H1 (cell line): ENCODE measurements around the gene PERCC1. TPM values are rescaled to one million over a fixed set of nuclear protein-coding genes. Genes with fewer than 3 reads are reported as not detected.

Experiments used
- CTCF ChIA-PET: fragments of 300-600 bp; sonication (Branson Sonifier 250); formaldehyde crosslinking; loops from one replicate; lab custom pipeline; 2021; ENCODE audit not compliant: partially characterized antibody; lab: Charles Lee
- POLR2A ChIA-PET: fragments of 300-600 bp; sonication (Branson Sonifier 250); formaldehyde crosslinking; loops from one replicate; lab custom pipeline; 2021; ENCODE audit warnings: inconsistent platforms; ENCODE audit not compliant: partially characterized antibody; lab: Charles Lee
- DNase-seq, 2 experiments: peaks; one replicate each; pipeline versions ENCODE4 v3.0.0 to v3.0.0-alpha.2; 2010 to 2022; ENCODE audit warnings: low spot score in 2 of 2, low read depth in 1 of 2, mixed read lengths in 1 of 2
- FAIRE-seq: peaks from 2 replicates; lab custom pipeline; 2011; peaks lifted over from hg19 to GRCh38; lab: Jason Lieb, UNC
- H2AFZ ChIP-seq: 2 replicates; pipeline ENCODE4 v1.8.1; 2012; ENCODE audit warnings: low read length, inconsistent platforms
- H2AK5ac ChIP-seq: 2 replicates; pipeline ENCODE4 v1.6.1; 2013; ENCODE audit warnings: low read depth, low read length
- H2BK120ac ChIP-seq: replicated peaks from 2 replicates; pipeline ENCODE3; 2013; ENCODE audit warnings: low read depth, low read length, inconsistent platforms
- H2BK12ac ChIP-seq: 2 replicates; pipeline ENCODE4 v1.6.1; 2013; ENCODE audit warnings: low read depth, low read length
- H2BK15ac ChIP-seq: 2 replicates; pipeline ENCODE4 v1.6.1; 2013; ENCODE audit warnings: low read length
- H2BK20ac ChIP-seq: 2 replicates; pipeline ENCODE4 v1.6.1; 2013; ENCODE audit warnings: low read length
- H2BK5ac ChIP-seq: 2 replicates; pipeline ENCODE4 v1.6.1; 2013; ENCODE audit warnings: low read depth, low read length
- H3K14ac ChIP-seq: 2 replicates; pipeline ENCODE4 v1.6.1; 2013; ENCODE audit warnings: inconsistent platforms; ENCODE audit not compliant: insufficient read length
- H3K18ac ChIP-seq: 2 replicates; pipeline ENCODE4 v1.6.1; 2013; ENCODE audit warnings: low read length; ENCODE audit errors: extremely low read depth
- H3K23ac ChIP-seq: 2 replicates; pipeline ENCODE4 v1.6.1; 2013; ENCODE audit warnings: inconsistent platforms; ENCODE audit not compliant: insufficient read length
- H3K23me2 ChIP-seq: 2 replicates; pipeline ENCODE4 v1.6.1; 2013; ENCODE audit warnings: low read depth, low read length
- H3K27ac ChIP-seq: 2 replicates; pipeline ENCODE4 v1.6.1; 2011; ENCODE audit warnings: low read depth, low read length, inconsistent platforms
- H3K27me3 ChIP-seq, 4 experiments: replicated peaks in 1 of 4; 1 replicate in 1 of 4; 2 replicates in 3 of 4; pipeline versions ENCODE4 v1.6.1 to v1.8.1; 2011 to 2013; ENCODE audit warnings: low read length in 3 of 4, mild to moderate bottlenecking in 3 of 4, inconsistent platforms in 2 of 4, mixed read lengths in 2 of 4, moderate library complexity in 1 of 4; ENCODE audit not compliant: control insufficient read depth in 3 of 4, insufficient read depth in 3 of 4; ENCODE audit errors: extremely low read depth in 1 of 4
- H3K36me3 ChIP-seq, 4 experiments: 2 replicates each; pipeline versions ENCODE4 v1.6.1 to v1.8.1; 2011 to 2013; ENCODE audit warnings: mild to moderate bottlenecking in 4 of 4, low read length in 3 of 4, moderate library complexity in 2 of 4, control low read depth in 1 of 4, inconsistent platforms in 1 of 4; ENCODE audit not compliant: insufficient read depth in 4 of 4, control insufficient read depth in 2 of 4
- H3K4ac ChIP-seq: replicated peaks from 2 replicates; pipeline ENCODE3; 2013; ENCODE audit warnings: low read length, low read depth, mixed read lengths, inconsistent platforms; ENCODE audit not compliant: insufficient read length
- H3K4me1 ChIP-seq, 4 experiments: replicated peaks in 1 of 4; 1 replicate in 1 of 4; 2 replicates in 3 of 4; pipeline versions ENCODE4 v1.6.1 to v1.8.1; 2011 to 2013; ENCODE audit warnings: low read length in 3 of 4, inconsistent platforms in 2 of 4, mixed read lengths in 1 of 4; ENCODE audit not compliant: insufficient read depth in 4 of 4, control insufficient read depth in 3 of 4
- H3K4me2 ChIP-seq, 2 experiments: 2 replicates each; pipeline versions ENCODE4 v1.6.1 to v1.8.1; 2011 to 2013; ENCODE audit warnings: low read depth in 2 of 2, low read length in 2 of 2, control low read depth in 1 of 2, inconsistent platforms in 1 of 2, mild to moderate bottlenecking in 1 of 2; ENCODE audit not compliant: insufficient read depth in 1 of 2
- H3K4me3 ChIP-seq, 4 experiments: fragments of 200-600, 300-600 bp in 1 of 4; sonication (generic), shearing (Covaris generic), sonication (Bioruptor Twin) in 1 of 4; 2 replicates each; pipeline versions ENCODE4 v1.5.1 to v1.8.1; 2011 to 2016; ENCODE audit warnings: low read length in 4 of 4, low read depth in 3 of 4, control low read depth in 2 of 4, inconsistent platforms in 2 of 4, mild to moderate bottlenecking in 2 of 4, mixed read lengths in 1 of 4, moderate library complexity in 1 of 4; ENCODE audit not compliant: insufficient read depth in 2 of 4; ENCODE audit errors: extremely low read depth in 1 of 4
- H3K56ac ChIP-seq: replicated peaks from 2 replicates; pipeline ENCODE3; 2013; ENCODE audit warnings: low read depth, mild to moderate bottlenecking, mixed read lengths, low read length, inconsistent platforms; ENCODE audit not compliant: insufficient read length
- H3K79me1 ChIP-seq: 2 replicates; pipeline ENCODE4 v1.6.1; 2013; ENCODE audit warnings: low read depth, low read length, control low read depth
- H3K79me2 ChIP-seq, 2 experiments: 2 replicates each; pipeline versions ENCODE4 v1.6.1 to v1.8.1; 2012 to 2013; ENCODE audit warnings: low read length in 2 of 2, mild to moderate bottlenecking in 2 of 2, inconsistent platforms in 1 of 2; ENCODE audit not compliant: insufficient read depth in 2 of 2, control insufficient read depth in 1 of 2
- H3K9ac ChIP-seq, 4 experiments: replicated peaks in 1 of 4; 1 replicate in 1 of 4; 2 replicates in 3 of 4; pipeline versions ENCODE4 v1.6.1 to v1.8.1; 2011 to 2013; ENCODE audit warnings: low read depth in 3 of 4, low read length in 3 of 4, control low read depth in 2 of 4, mild to moderate bottlenecking in 2 of 4, moderate library complexity in 2 of 4, inconsistent platforms in 1 of 4; ENCODE audit errors: extremely low read depth in 1 of 4
- H3K9me3 ChIP-seq, 2 experiments: 2 replicates each; pipeline versions ENCODE4 v1.6.1 to v1.8.1; 2012 to 2013; ENCODE audit warnings: mild to moderate bottlenecking in 2 of 2, moderate library complexity in 2 of 2, control low read depth in 1 of 2, inconsistent platforms in 1 of 2, low read depth in 1 of 2, low read length in 1 of 2, mixed read lengths in 1 of 2; ENCODE audit not compliant: insufficient read depth in 2 of 2
- H4K20me1 ChIP-seq, 2 experiments: replicated peaks in 1 of 2; 2 replicates each; pipeline versions ENCODE3 to v1.8.1; 2011 to 2013; ENCODE audit warnings: inconsistent platforms in 2 of 2, low read length in 2 of 2, mild to moderate bottlenecking in 1 of 2; ENCODE audit not compliant: insufficient read depth in 2 of 2, control insufficient read depth in 1 of 2
- H4K5ac ChIP-seq: 2 replicates; pipeline ENCODE4 v1.6.1; 2013; ENCODE audit warnings: low read length, low read depth, mixed read lengths, inconsistent platforms; ENCODE audit not compliant: insufficient read length
- H4K8ac ChIP-seq: 2 replicates; pipeline ENCODE4 v1.8.0; 2013; ENCODE audit warnings: mild to moderate bottlenecking, moderate library complexity, low read length, inconsistent platforms; ENCODE audit not compliant: insufficient read depth; ENCODE audit errors: extremely low read depth
- H4K91ac ChIP-seq: replicated peaks from 2 replicates; pipeline ENCODE3; 2013; ENCODE audit warnings: low read length, mixed read lengths, inconsistent platforms; ENCODE audit not compliant: insufficient read length
- GTF2F1 ChIP-seq: IDR thresholded peaks from 2 replicates; pipeline ENCODE4 v1.6.1; 2012; ENCODE audit warnings: low read depth, low read length, improper control_type of control experiment, borderline replicate concordance
- HDAC2 ChIP-seq, 2 experiments: fragments of 300-600 bp in 1 of 2; sonication (generic) in 1 of 2; IDR thresholded peaks; 2 replicates each; pipeline ENCODE4 v1.6.1; 2011 to 2012; ENCODE audit warnings: low read depth in 2 of 2, low read length in 2 of 2, mild to moderate bottlenecking in 2 of 2, moderate library complexity in 2 of 2, borderline replicate concordance in 1 of 2, inconsistent platforms in 1 of 2
- KDM5A ChIP-seq: fragments of 200-600 bp; IDR thresholded peaks from 2 replicates; pipeline ENCODE4 v1.7.1; 2012; ENCODE audit warnings: mild to moderate bottlenecking, low read length, inconsistent platforms, mixed read lengths
- NANOG ChIP-seq: IDR thresholded peaks from 2 replicates; pipeline ENCODE4 v1.6.1; 2011; ENCODE audit warnings: low read length, low read depth, mild to moderate bottlenecking, inconsistent platforms; ENCODE audit not compliant: insufficient read depth, poor library complexity, severe bottlenecking
- SIRT6 ChIP-seq: IDR thresholded peaks from one replicate; pipeline ENCODE4 v1.7.1; 2012; ENCODE audit warnings: low read length, inconsistent platforms
- SP4 ChIP-seq: IDR thresholded peaks from 2 replicates; pipeline ENCODE4 v1.6.1; 2012; ENCODE audit warnings: low read length, inconsistent platforms
- WGBS, 2 experiments: shearing (Covaris generic) in 1 of 2; methylation state at CpG; one replicate each; pipeline versions ENCODE4 v1.1.6 to v1.1.7; 2013 to 2015; ENCODE audit warnings: low lambda C conversion rate in 2 of 2, mixed read lengths in 2 of 2, inconsistent platforms in 1 of 2, low coverage in 1 of 2, missing lambda C conversion rate in 1 of 2; ENCODE audit not compliant: insufficient replicate concordance in 2 of 2, insufficient coverage in 1 of 2, insufficient read length in 1 of 2; ENCODE audit errors: extremely low coverage in 1 of 2, missing lambda C conversion rate in 1 of 2; 5-methylcytosine and 5-hydroxymethylcytosine counted together
- polyA plus RNA-seq, 7 experiments: library from polyadenylated mRNA; depleted of rRNA in 3 of 7; stranded (reverse) in 5 of 7; unstranded in 2 of 7; fragments of >200 nt in 5 of 7; fragments of 200-250 nt in 2 of 7; gene quantifications; 1 replicate in 5 of 7; 2 replicates in 1 of 7; 4 replicates in 1 of 7; pipeline versions ENCODE4 v1.2.1 to v1.2.3, GENCODE V29; 2011 to 2013; ENCODE audit warnings: missing spikeins in 2 of 7, mixed read lengths in 2 of 7
- total RNA-seq: library from RNA; stranded (reverse); fragmentation: NEBNext Ultra II Directional; extraction: Animal tissue kit (Norgen Biotek cat#: 25700); gene quantifications from 2 replicates; pipeline ENCODE4 v1.2.1, GENCODE V29; 2021

Gene PERCC1
- total and polyA plus RNA-seq, 2 of the 8 experiments (the other 6 are each of a cell fraction or from before 2014, with no cell fraction given), result not detected

- no peak for FAIRE-seq
- POLR2A ChIA-PET, result interaction anchor here (0.6 to 4.0 kb wide), 5 partner anchors 8 to 16 kb away, joined by 3 to 18 read pairs (median 10); partner anchors contain the start of gene PERCC1
These were observed 8.8 kb upstream of the PERCC1 start for GRCh38 chr16:1422076-1422475.

More at GRCh38 chr16:1422076-1422475, 8.8 kb upstream of the PERCC1 start:
- H4K5ac ChIP-seq, result no peak overlapping the region
- no peak overlapping the region; a peak in 1 of 4 replicates for H3K4me2 ChIP-seq
- H2BK5ac ChIP-seq, result no peak overlapping the region
- H3K9ac ChIP-seq, result no peak overlapping the region
- H2BK12ac ChIP-seq, result peak overlapping the region; percentile 75; the same call in 1 of the 2 replicates
- no peak for DNase-seq
- H3K23me2 ChIP-seq, result peaks cover 8% of the 10 kb centered on the region
- H3K14ac ChIP-seq, result no peak overlapping the region
- no peak overlapping the region for H3K4ac ChIP-seq
- no peak overlapping the region for H2BK120ac ChIP-seq
- no peaks in the 10 kb centered on the region for H3K9me3 ChIP-seq
- peaks cover 0 to 4% (median 3%) of the 10 kb centered on the region in 4 experiments; a peak in 5 of 7 replicates for H3K4me1 ChIP-seq
- H3K23ac ChIP-seq, result no peak overlapping the region
- no peaks in the 10 kb centered on the region for H3K27me3 ChIP-seq
- no peak overlapping the region for H4K8ac ChIP-seq
- no peak overlapping the region for H3K4me3 ChIP-seq
- H2AFZ ChIP-seq, result no peak overlapping the region
- H2BK20ac ChIP-seq, result no peak overlapping the region
- whole genome bisulfite sequencing, 2 experiments, result 86% methylated on average over 10 of the region's 10 CpGs; no CpG with 5 or more reads in 1 of the 2 experiments
- no peak overlapping the region for H3K18ac ChIP-seq
- peaks cover 5% of the 10 kb centered on the region; the same call in 1 of the 2 replicates for H3K79me1 ChIP-seq
- H3K79me2 ChIP-seq, result peaks cover 5 to 21% of the 10 kb centered on the region in 2 experiments
- TF ChIP-seq SIRT6 (no peak), GTF2F1 (no peak), SP4 (no peak), NANOG (no peak), KDM5A (no peak), HDAC2 (IDR thresholded peaks at IDR 0.05; ENCODE audit: borderline replicate concordance in 1 of 2, low read depth in 2 of 2, low read length in 2 of 2) (no peak)
- no peak overlapping the region for H3K27ac ChIP-seq
- no peak overlapping the region for H3K56ac ChIP-seq
- H2AK5ac ChIP-seq, result no peak overlapping the region
- 0 out of 2 replicates have a peak overlapping the region, but pooled peaks have one; percentile 88 for H2BK15ac ChIP-seq
- peaks cover 0 to 7% of the 10 kb centered on the region in 2 experiments for H4K20me1 ChIP-seq
- CTCF ChIA-PET, result interaction anchor here (1.2 kb wide), 1 partner anchor 58 kb away, joined by 3 read pairs; no protein-coding TSS in a partner anchor
- H3K36me3 ChIP-seq, result no peaks in the 10 kb centered on the region; a peak in 1 of 8 replicates
- no peak overlapping the region for H4K91ac ChIP-seq
